Liver (tissue), 3 donors: ENCODE measurements around the gene PTGIS.

Source experiments
- CTCF ChIP-seq: fragments of 150-350 bp; IDR thresholded peaks from 2 replicates; pipeline ENCODE4 v1.5.1; 2017; ENCODE audit warnings: improper control_type of control experiment, low read depth, low read length; ENCODE audit not compliant: missing input control
- EGR1 ChIP-seq, 2 donors: IDR thresholded peaks; 2 replicates each; pipeline ENCODE4 v1.6.1; 2016 to 2018; ENCODE audit warnings: antibody characterized with exemption in 2 of 2, low read depth in 2 of 2
- GABPA ChIP-seq, 2 donors: IDR thresholded peaks in 1 of 2; conservative IDR thresholded peaks in 1 of 2; 2 replicates each; pipeline ENCODE4 v1.6.1; 2016; ENCODE audit warnings: antibody characterized with exemption in 2 of 2, mild to moderate bottlenecking in 1 of 2, moderate library complexity in 1 of 2
- MAX ChIP-seq: IDR thresholded peaks from 2 replicates; pipeline ENCODE4 v1.6.1; 2016; ENCODE audit warnings: antibody characterized with exemption
- TF ChIP-seq, protein P1 (sequence below): IDR thresholded peaks from 2 replicates; pipeline ENCODE4 v1.6.1; 2016; ENCODE audit warnings: antibody characterized with exemption
- donor health status: healthy.
- donor health status: healthy.

DNA sequence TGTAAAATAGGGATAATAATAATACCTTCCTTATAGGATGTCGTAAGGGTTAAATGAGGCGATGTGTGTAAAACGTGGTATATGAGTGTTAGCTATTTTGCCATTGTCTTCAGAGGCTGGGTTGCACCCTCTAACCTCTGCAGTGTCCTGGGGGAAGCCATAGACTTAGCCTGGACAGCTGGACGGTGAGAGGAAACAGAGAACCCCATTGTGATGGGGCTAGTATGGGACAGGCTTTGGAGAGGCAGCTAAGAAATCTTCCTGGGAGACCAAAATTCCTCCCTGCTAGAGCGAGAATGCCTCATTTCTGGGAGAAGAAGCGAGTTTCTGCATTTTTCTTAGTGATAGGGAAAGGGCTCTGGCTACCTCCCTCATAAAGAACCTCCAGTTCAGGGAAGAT is 108.3 kb downstream of the PTGIS start:
- no peak for TF ChIP-seq CTCF
- TF ChIP-seq, protein P1, sequence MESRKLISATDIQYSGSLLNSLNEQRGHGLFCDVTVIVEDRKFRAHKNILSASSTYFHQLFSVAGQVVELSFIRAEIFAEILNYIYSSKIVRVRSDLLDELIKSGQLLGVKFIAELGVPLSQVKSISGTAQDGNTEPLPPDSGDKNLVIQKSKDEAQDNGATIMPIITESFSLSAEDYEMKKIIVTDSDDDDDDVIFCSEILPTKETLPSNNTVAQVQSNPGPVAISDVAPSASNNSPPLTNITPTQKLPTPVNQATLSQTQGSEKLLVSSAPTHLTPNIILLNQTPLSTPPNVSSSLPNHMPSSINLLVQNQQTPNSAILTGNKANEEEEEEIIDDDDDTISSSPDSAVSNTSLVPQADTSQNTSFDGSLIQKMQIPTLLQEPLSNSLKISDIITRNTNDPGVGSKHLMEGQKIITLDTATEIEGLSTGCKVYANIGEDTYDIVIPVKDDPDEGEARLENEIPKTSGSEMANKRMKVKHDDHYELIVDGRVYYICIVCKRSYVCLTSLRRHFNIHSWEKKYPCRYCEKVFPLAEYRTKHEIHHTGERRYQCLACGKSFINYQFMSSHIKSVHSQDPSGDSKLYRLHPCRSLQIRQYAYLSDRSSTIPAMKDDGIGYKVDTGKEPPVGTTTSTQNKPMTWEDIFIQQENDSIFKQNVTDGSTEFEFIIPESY, result no peak
- no peak for TF ChIP-seq MAX
- no peak for TF ChIP-seq GABPA (IDR thresholded peaks at IDR 0.05 in 1 of 2, conservative IDR thresholded peaks at IDR 0.05 in 1 of 2)
- TF ChIP-seq EGR1 (IDR thresholded peaks at IDR 0.05; ENCODE audit: low read depth in 2 of 2), result no peak
